DMS114 treated with DMSO at 0.1 percent for 48 hours (cell line): Measurements from ENCODE around the gene CDH4.
A peak's percentile ranks its signal among the peaks of the same experiment; 100 is the strongest.

ENCODE experiments used
- DNase-seq: peaks from one replicate; lab custom pipeline; 2025; ENCODE audit not compliant: unreplicated experiment; lab: John Stamatoyannopoulos, UW

The CDH4 gene

DNA sequence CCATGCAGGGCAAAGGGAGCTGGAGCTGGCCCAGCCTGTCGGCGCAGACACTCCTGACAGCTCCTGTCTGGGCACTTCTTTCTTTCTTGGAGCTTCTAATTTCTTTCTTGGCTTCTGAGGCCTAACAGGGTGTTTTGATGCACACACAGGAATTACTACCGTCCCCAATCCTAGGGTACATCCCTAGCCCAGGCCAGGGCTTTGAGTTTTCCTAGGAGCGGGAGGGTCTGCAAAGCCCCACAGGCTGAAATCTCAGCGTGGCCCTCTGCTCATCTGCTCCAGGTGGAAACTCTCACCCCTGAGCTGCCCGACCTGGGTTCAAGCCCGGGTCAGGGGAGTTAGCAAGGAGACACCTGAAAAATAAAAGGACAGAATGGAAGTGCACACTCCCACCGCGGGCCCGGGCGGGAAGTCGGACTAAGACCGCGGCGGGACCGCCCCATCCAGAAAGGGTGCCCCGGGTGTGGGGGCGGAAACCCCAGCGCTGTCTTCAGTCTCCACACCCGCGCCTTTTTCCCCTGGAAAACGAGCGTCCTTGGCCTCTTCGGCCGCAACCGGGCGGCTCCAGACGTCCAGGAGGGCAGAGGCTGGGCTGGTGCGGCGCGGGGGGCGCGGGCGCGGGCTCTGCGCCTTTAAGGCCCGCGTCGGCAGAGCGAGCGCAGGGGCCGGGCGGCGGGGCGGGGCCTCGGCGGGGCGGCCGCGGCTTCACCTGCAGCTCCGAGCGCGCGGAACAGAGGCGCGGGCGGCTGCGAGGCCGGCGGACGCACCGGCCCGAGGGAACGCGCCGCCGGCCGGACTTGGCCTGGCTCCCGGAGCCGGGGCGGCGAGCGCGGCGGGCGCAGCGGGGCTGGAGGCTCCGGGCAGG lies at the start of gene CDH4:
Gene CDH4, plus strand, starts transcription at position 733 of the 865 bp plus-strand sequence.
- no peak for DNase-seq

DNA sequence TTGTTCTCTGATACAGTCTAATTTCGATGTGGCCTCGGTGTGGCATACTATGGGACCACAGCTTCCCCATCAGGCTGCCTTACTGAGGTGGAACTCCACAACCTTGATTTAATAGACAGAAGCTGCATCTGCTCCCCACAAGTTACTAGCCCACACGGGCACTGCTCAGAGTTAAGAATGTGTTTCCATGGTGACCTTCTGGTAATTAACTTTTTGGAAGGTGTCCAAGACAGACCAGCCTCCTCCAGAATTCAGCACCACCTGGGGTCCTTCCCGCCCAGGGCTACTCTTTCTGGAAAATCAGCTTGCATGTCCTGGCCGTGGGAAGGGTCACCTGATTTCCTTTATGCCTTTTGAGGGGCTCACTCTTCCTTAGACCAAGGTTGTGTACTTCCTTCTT lies 48.7 kb upstream of the CDH4 start:
- no peak for DNase-seq

DNA sequence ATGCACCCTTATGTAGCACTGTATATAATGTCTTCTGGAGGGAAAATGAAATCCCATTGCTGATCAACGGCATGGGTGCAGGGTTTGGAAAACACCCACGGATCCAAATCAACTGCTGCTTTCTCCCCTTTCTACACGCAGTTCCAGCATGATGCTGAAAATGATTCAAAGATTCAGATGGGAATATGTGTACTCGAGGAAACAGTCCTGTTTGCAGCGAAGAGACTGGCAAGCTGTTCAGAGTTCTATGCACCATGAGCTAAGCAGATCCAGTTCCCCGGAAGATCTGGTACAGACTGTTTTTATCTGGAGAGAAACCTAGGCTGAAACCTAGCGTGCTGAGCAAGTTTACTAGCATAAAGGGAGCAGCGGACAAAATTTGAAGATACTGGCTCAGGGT lies 47.9 kb upstream of the CDH4 start:
- DNase-seq = no peak

DNA sequence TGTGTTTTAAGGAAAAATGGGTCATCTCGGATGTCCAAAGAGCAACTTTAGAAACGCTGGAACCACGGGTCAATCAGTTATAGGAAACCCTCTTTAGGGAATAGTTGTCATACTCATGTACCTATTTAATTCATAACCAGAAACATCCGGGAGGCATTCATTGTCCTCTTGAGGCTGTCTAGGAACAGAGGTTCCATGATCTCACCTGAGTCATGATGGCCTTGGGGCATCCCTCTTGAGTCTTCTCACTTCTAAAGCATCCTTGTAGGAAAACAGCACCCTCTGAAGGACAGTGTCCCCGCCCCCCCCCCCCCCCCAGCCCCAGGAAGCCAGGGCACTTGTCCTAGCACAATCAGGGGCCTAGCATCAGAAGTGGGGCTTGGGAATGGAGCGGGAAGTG lies 46.3 kb upstream of the CDH4 start:
- DNase-seq = no peak

DNA sequence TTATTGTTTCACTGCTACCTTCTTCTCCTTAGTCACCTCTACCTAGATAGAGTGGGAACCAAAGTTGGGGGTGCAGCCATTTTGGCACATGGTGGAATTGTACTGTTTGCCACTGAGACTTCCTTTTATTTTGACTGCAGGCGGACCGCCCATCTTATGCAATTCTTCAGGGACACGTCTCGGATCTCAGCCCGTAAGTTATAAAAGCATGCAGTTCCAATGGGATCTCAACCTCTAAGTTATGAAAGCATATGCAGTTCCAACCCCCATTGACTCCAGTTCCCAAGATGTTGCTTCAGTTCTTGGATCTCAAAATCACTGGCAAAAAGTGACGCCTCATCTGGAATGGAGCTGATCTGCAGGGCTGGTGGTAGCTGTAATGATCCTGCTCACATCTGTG lies 41.2 kb upstream of the CDH4 start:
- no peak for DNase-seq

DNA sequence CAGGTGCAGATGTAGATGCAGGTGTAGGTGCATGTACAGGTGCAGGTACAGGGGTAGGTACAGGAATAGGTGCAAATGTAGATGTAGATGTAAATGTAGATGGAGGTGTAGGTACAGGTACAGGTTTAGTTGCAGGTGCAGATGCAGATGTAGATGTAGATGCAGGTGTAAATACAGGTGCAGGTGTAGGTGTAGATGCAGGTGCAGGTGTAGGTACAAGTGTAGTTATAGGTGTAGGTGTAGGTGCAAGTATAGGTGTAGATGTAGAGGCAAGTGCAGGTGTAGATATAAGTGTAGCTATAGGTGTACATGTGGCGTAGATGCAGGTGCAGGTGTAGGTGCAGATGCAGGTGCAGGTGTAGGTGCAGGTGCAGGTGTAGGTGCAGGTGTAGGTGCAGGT lies 34.2 kb upstream of the CDH4 start:
- DNase-seq = no peak

DNA sequence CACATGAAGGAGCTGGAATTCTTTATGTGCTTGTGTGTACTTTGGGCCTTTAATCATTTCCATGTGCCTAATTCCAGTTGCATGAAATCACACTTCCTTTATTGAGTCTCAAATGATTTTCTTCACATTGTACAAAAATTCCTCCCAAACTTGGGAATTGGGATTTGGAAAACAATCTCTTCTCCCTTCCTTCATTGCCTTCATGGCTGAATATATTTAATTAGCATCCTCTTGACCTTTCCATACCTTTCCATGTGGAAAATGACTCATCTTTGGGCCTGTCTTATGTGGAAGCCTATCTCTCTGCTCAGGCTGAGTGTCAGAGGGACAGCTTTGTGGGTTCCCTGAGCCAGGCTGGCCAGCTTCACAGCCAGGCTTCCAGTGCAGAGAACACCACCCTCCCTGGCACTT lies 33.0 kb upstream of the CDH4 start:
- DNase-seq = no peak

DNA sequence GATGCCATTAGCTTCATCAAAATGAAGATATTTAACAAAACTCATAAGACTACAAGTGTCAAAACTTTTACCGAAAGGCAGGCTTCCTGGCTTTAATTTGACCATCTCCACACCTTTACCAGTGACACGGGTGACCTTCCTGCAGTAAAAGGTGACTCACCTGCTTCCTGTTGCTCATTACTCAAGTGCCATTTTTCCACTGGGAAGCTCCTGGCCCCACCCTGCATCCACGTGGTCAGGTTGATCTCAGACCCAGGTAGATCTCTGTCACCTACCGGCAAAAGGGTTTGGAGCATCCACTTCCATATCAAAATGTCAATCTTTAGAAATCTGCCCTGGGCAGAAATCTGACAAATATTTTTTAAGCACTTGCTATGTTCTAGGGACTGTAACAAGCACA lies 31.9 kb upstream of the CDH4 start:
- DNase-seq = no peak

DNA sequence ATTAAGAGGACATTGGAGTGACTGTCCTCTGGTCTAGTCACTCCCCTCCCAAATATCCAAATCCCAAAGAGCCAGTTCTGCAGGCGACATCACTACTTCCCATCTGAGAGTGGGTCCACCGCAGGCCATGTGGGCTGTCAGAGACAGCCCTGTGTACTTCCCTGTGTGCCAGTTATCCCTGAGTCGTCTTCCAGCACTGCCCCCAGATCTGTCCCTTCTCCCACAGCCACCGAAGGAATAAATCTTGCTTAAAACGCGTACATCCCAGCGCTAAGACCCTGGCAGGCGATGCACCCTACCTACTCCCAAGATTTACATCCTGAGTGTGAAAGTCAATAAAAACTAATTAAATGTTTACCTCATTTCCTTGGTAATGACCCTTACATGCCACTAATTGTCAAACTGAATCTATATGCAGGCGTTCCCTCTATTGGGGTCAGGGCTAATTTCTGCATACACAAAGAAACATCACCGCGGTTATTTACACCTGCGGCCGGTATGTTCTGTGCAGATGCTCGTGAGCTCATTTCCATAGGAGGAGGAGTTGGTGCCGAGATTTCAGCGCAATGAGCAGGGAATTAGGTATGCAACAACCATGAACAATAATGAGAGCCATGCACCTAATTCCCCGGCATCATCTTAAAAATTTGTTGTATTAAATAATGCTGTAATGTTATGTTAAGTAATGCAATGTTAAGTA lies 31.3 kb upstream of the CDH4 start:
- DNase-seq = no peak

DNA sequence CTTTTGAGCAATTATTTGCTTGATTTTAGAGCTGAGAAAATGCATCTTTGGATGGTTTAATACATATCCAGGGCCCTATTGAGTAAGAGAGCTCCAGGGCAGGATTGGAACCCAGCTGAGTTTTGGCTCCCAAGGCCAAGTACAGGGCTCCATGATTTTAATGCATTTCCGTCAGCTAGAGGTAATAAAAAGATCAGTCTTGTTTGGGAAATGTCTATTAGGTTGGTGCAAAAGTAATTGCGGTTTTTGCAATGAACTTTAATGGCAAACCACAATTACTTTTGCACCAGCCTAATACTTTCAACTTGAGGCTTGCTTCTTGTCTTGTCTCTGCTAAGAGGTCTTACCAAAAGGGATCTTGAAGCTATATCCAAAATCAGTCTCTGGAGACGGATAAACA lies 29.4 kb upstream of the CDH4 start:
- no peak for DNase-seq

DNA sequence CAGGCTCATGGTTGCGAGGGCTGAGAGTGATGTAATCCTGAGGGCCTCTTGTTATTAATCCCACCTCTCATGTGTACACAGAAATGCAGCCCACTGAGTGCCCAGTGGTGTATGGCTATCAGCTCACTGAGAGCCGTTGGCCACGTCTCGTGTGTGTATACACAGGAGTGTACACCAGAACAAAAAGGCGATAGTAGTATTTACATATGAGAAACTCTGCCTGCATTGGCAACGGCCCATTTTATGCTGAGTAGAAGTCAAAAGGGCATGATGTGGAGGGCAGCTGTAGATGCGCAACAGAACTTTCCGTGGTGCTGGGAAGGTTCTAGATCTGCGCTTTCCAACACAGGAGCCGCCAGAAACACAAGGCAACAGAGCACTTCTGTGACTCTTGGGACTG lies 28.9 kb upstream of the CDH4 start:
- no peak for DNase-seq

DNA sequence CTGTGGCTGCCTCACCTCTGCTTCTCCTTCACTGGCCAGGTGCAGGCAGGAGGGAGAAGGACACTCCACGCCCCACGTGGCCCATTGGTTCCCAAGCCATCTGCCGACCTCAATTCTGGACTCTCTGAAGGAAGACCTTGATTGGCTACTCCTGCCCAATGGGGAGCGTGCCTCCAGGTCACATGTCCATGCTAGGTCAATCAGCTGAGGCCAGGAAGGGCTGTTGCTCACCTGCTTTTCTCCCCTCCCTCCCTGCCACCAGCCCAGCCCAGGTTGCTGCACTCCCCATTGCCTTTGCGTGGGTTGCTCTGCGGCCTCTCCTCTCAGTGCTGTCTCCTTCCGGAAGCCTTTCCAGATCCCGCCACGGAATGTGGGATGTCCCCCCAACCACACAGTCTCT lies 21.9 kb upstream of the CDH4 start:
- no peak for DNase-seq

DNA sequence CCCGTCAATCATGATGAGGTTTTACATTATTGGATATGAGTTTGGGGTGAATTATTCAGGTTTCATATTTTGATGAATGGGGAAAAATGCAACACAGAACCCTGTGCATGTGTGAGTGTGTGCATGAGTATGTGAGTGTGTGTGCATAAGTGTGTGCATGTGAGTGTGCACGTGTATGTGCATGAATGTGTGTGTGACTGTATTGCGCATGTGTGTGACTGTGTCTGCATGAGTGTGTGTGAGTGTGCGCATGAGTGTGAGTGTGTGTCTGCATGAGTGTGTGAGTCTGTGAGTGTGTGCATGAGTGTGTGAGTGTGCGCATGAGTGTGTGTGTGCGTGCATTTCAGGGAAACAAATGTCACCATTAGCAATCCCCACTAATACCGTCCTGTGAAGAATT lies 18.5 kb upstream of the CDH4 start:
- no peak for DNase-seq

DNA sequence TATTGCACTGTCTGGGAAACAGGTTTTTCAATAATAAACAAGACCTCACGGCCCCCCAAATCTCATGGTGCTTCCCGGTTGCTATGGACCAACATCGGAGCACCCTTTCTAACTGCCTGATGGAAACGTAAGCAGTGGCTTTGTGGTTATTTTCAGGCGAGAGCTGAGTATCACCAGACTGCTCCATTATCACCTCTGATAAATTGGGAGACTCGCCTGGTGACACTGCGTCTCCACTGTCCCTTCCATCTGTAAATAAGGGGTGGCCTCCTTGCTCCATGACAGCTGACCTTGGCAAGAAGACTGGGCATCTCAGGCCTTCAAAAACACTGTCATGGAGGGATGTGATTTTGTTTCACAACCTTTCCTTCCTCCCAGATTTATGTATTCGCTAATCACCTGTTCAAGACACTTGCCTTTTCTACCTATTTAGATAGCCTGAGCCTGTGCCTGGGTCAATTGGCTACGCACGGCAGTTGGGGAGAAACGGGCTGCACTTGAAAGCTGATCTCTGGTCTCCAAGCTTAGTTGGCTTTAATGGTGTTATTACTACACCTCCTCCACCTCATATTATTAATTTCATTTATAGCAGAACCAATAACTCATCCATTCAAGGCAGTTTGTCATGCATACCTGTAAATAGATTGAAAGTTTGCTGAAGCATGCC lies 17.7 kb upstream of the CDH4 start:
- DNase-seq = no peak

DNA sequence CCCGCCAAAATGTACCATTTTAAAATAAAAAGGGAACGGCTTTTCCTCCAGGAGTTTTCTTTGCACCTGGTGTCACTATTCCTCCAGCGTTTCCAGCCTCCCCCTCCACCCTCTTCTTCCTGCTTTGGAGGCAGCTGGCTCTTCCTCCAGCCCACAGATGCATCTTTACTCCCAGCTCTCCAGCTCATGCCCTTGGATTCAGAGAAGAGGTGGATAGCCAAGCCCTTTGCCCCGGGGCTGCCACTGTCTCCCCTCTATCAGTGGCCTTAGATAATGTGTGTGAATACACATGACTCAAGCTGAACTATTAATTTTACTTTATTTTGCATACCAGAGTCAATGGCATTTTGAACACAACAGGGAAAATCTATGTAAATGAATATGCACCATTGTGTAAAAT lies 15.3 kb upstream of the CDH4 start:
- no peak for DNase-seq

DNA sequence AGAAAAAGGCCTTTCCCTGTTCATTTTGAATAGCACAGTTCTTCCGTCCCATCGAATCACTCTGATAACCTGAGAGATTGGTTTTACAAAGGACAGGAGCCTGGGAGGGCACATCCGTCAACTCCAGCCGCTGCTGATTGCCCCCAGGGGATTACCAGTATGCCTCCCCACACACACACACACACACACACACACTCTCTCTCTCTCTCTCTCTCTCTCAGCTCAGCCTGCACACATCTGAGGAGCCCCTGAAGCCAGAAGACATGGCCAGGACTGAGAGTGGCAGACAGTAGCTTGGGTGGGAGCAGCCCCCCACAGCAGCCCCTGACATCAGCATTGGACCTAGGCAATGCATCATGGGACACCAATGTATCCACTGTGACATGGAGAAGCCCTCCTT lies 13.2 kb upstream of the CDH4 start:
- no peak for DNase-seq

DNA sequence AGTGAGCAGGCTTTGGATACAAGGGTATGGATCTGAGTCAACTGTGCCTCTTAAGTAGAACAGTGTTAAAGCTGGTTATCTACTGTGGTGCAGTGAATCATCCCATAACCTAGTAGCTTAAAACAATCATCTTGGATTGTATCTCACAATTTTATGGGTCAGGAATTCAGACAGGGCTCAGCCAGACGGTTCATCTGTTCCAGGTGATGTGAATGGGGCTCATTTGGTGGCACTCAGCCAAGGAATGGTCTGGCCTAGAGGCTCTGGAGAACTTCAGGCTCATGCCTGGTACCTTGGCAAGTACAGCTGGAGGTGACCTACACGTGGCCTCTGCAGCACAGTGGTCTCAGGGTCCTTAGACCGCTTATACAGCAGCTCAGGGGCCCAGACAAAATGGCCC lies 11.2 kb upstream of the CDH4 start:
- DNase-seq = no peak

DNA sequence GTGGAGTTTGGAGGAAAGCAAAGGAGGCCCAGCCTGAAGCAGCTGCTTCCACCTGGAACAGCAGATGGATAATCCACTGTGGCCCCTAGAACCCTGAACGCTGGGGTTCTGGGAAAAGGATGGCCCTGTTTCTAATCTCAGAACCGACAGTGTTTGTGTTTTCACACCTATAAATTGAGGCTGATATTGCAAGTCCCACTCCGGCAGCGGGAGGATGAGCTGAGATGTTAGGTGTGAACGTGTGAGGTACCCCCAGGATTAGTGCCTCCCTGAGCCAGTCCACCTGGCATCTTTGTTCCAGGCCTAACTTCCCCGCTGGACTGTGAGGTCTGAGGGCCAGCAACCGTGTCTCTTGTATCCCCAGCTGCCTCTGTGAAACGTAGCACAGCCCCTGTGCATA lies 7.8 kb upstream of the CDH4 start:
- DNase-seq = no peak

DNA sequence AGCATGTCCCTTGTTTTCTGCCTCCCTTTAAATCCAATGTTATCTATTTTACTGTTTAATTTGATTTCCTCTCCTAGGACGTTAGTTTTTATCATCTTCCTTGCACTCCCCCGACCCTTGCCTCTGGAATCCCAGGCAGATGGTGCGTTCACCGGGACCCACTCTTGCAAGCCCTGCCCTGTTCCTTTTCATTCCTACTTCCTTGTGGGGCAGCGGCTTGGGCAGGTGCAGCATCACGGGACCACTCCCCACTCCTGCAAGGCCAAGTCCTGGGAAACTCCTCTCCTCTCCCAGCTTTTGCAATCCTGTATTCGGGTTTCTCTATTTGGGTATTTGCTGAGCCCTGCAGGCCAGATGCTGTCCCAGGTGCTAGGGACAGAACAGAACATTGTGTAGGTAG lies 5.8 kb upstream of the CDH4 start:
- DNase-seq = no peak

DNA sequence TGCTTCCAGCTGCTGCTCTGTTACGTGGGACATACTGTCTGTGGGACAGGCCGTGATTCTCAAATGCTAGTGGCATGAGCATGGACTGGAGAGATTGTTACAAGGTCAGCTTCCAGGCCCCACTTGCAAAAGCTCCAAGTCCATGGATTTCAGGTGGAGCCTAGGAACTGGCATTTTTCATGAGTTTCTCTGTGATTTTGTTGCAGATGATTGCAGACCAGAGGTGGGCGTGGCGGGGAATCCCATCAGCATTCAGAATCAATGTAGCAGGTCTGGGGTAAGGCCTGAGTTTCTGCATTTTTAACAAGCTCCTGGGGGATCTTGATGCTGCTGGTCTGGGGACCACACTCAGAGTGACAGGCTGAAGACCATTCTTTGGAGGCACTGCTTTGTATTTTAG lies 2.4 kb upstream of the CDH4 start:
- DNase-seq = no peak

DNA sequence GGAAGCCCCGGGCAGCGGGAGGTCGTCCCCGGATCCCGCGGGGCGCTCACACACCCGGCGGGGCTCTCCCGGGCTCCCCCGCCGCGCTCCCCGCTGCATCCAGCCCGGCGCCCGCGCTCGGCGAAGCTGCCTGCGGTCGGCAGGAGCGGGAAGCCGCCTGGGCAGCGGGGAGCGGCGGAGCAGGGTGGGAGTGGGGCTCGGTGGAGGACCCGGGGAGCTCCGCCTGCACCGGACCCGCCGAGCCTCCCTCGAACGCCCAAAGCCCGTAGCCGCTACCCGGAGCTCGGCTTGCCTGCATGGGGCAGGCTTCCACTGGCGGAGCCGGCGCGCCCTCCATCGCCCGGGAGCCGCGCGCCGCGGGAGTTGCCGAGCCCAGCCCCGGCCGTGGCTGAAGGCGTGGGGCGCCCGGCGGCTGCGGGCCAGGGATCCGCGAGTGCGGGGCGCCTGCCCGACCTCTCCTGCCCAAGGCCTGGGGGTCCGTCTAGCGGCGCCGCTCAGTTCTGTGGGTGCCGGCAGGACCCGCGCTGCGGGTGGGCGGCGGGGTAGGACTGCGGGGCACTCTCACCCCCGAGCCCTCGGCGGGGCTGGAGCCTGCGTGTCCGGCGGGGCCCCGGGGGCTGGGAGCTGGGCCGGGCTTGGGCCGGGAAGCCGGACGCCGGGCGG lies 671 bp downstream of the CDH4 start:
- no peak for DNase-seq

DNA sequence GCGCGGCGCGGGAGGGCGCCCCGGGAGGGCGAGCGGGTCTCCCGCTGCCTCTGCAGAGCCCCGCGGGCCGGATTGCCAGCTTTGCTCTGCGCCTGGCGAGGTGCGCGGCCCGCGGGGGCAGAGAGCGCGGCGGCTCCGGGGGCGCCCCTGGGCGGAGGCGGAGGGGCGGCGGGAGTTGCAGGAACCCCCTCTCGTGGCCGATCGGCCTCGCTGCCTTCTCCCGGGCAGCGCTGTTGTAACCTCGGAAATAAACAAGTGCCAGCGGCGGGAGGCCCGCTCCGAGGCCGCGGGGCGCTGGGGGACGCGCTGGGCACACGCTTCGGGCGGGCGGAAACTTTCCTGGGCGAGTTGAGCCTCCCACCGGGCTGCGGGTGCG lies 1.2 kb downstream of the CDH4 start:
- peak; percentile 4 for DNase-seq
